ENCODE data around the gene BCL6B.

DNA sequence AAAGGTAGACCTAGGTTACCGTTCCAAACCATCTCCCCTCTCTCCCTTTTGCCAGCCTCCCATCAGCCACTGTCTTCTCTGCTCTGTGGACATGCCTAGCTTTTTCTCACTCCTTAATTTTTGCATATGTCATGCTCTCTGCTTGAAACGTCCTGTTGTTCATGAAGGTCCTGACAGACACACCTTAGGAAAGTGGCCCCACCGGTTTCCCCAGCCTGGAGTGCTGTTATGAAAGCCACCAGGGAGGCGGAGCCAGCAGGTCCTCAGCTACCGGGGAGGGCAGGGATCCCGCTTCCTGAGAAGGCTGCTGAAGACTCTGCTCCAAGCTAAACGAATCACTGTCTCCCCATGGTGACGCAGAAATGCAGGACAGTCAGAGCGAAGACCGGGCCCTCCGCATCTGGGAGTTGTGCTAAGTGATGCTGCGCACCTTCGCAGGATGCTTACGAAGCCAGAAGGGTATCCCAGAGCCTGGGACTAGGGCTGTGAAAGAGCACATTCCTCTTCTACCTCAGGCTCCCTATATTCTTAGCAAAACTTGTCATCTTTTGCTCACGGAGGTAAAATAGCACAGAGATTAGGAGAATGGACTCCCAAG, 23.4 kb downstream of the BCL6B start:
- TF ChIP-seq POLR2A (IDR thresholded peaks at IDR 0.05; ENCODE audit: low read length) (no peak), GATA1 (IDR thresholded peaks at IDR 0.05; ENCODE audit: low read depth, low read length) (no peak)

All from erythroblast (primary cell).